H1 (cell line): ENCODE data around the gene NOXRED1.

ENCODE experiments used
- CEBPB ChIP-seq: IDR thresholded peaks from 2 replicates; pipeline ENCODE4 v1.6.1; 2012; ENCODE audit warnings: low read depth, low read length
- CREB1 ChIP-seq: IDR thresholded peaks from 2 replicates; pipeline ENCODE4 v1.6.1; 2012; ENCODE audit warnings: inconsistent platforms
- EGR1 ChIP-seq: IDR thresholded peaks from 2 replicates; pipeline ENCODE4 v1.6.1; 2011; ENCODE audit warnings: low read depth, low read length, borderline replicate concordance
- EP300 ChIP-seq, 2 experiments: IDR thresholded peaks; 1 replicate in 1 of 2; 2 replicates in 1 of 2; pipeline ENCODE4 v1.6.1; 2011 to 2012; ENCODE audit warnings: low read depth in 2 of 2, low read length in 2 of 2, mild to moderate bottlenecking in 2 of 2, borderline replicate concordance in 1 of 2, inconsistent platforms in 1 of 2, moderate library complexity in 1 of 2
- GABPA ChIP-seq: IDR thresholded peaks from 2 replicates; pipeline ENCODE4 v1.6.1; 2011; ENCODE audit warnings: mild to moderate bottlenecking, low read length, moderate library complexity, borderline replicate concordance; ENCODE audit not compliant: insufficient read depth
- KDM5A ChIP-seq: fragments of 200-600 bp; IDR thresholded peaks from 2 replicates; pipeline ENCODE4 v1.7.1; 2012; ENCODE audit warnings: mild to moderate bottlenecking, low read length, inconsistent platforms, mixed read lengths
- RXRA ChIP-seq: IDR thresholded peaks from 2 replicates; pipeline ENCODE4 v1.6.1; 2011; ENCODE audit warnings: low read depth, mild to moderate bottlenecking, low read length, moderate library complexity; ENCODE audit not compliant: insufficient read depth
- SP2 ChIP-seq: IDR thresholded peaks from 2 replicates; pipeline ENCODE4 v1.6.1; 2012; ENCODE audit warnings: mild to moderate bottlenecking, low read length, inconsistent platforms
- YY1 ChIP-seq: IDR thresholded peaks from 2 replicates; pipeline ENCODE4 v1.6.1; 2011; ENCODE audit warnings: low read depth, mild to moderate bottlenecking, low read length
- TF ChIP-seq, protein P1 (sequence below), 3 experiments: IDR thresholded peaks; 1 replicate in 2 of 3; 2 replicates in 1 of 3; pipeline versions ENCODE4 v1.5.1 to v1.6.1; 2011; ENCODE audit warnings: low read length in 3 of 3, mild to moderate bottlenecking in 3 of 3, inconsistent platforms in 2 of 3, low read depth in 1 of 3, moderate library complexity in 1 of 3; ENCODE audit not compliant: insufficient read depth in 1 of 3; ENCODE audit errors: control extremely low read depth in 1 of 3

DNA sequence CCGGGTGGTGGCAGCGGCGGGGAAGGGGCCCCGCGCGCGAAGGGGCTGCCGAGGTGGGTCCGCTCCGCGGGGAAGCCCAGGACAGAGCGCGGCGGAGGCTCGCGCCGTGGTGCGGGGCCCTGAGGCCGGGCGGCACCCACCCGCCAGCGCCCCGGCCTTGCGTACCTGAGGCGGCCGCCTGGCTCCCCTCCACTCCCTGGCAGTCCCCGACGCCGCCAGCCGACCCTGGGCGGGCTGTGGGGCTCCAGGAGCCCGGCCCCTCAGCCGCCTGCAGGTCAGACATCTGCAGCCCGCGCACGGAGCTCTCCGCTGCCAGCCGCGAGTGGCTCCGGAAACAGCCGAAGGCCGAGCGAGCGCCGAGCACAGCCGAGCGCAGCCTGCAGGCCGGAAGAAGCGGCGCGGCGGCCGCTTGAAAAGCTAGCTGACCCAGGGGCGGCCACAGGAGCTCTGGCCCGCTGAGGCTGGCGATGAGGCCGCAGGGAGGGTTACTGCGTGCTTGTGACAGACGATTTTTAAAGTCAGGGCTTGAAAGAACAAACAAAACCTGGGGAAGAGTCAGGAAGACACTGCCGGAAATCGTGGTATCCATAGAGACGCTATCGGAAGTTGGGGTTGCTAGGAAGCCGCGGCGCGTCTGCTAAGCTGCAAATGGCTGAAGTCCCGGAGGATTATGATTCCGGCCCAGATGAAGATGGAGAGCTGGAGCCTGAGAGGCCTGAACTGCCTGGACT, 46.4 kb downstream of the NOXRED1 start, which contains the start of the genes SAMD15 and TMED8:
- no peak for TF ChIP-seq CEBPB
- TF ChIP-seq, protein P1, sequence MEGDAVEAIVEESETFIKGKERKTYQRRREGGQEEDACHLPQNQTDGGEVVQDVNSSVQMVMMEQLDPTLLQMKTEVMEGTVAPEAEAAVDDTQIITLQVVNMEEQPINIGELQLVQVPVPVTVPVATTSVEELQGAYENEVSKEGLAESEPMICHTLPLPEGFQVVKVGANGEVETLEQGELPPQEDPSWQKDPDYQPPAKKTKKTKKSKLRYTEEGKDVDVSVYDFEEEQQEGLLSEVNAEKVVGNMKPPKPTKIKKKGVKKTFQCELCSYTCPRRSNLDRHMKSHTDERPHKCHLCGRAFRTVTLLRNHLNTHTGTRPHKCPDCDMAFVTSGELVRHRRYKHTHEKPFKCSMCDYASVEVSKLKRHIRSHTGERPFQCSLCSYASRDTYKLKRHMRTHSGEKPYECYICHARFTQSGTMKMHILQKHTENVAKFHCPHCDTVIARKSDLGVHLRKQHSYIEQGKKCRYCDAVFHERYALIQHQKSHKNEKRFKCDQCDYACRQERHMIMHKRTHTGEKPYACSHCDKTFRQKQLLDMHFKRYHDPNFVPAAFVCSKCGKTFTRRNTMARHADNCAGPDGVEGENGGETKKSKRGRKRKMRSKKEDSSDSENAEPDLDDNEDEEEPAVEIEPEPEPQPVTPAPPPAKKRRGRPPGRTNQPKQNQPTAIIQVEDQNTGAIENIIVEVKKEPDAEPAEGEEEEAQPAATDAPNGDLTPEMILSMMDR (IDR thresholded peaks at IDR 0.05; ENCODE audit: control extremely low read depth in 1 of 3, insufficient read depth in 1 of 3, low read depth in 1 of 3, low read length in 3 of 3) = peak in 2 of 3 experiments; percentile 6 to 21; a peak in 2 of 4 replicates
- TF ChIP-seq EP300 (IDR thresholded peaks at IDR 0.05; ENCODE audit: borderline replicate concordance in 1 of 2, low read depth in 2 of 2, low read length in 2 of 2) = no peak
- no peak for TF ChIP-seq CREB1
- peak; percentile 84 for TF ChIP-seq YY1
- no peak for TF ChIP-seq SP2
- TF ChIP-seq GABPA = no peak
- no peak for TF ChIP-seq KDM5A
- no peak for TF ChIP-seq RXRA
- no peak for TF ChIP-seq EGR1
